ENCODE measurements around the gene C16orf96. TPM values are rescaled to one million over a fixed set of nuclear protein-coding genes. Genes with fewer than 3 reads are reported as not detected.
A peak's percentile ranks its signal among the peaks of the same experiment; 100 is the strongest.

C16orf96 gene
- total RNA-seq, 1 donor from 2014 or later: 0.45 TPM

DNA sequence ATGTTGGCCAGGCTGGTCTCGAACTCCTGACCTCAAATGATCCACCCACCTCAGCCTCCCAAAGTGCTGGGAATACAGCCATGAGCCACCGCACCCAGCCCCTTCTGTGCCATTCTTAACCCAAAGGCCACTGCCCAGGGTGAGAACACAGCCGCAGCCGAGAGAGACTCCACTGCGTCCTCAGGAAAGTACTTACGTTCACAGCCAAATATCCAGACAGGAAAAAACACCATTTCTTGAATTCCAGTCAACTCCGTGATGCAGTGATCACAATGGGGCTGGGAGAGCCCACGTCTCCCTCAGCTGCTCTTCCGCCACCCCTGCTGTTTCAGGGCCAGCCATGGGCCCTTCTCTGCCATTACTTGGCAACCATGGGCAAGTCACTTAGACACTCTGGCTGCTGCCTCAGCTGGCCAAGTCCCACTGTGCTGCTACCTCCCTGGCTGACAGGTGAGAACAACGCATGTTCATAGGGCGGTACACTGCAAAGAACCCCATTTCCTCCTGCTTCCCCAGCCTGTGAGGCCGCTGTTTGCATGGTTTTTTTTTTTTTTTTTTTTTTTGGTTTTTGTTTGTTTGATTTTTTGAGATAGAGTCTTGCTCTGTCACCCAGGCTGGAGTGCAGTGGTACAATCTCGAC, 21.9 kb upstream of the C16orf96 start:
- H3K9me3 Mint-ChIP-seq: peaks cover 3% of the 10 kb centered on the region
- no peak overlapping the region for H3K4me3 Mint-ChIP-seq
- TF ChIP-seq, protein P1, sequence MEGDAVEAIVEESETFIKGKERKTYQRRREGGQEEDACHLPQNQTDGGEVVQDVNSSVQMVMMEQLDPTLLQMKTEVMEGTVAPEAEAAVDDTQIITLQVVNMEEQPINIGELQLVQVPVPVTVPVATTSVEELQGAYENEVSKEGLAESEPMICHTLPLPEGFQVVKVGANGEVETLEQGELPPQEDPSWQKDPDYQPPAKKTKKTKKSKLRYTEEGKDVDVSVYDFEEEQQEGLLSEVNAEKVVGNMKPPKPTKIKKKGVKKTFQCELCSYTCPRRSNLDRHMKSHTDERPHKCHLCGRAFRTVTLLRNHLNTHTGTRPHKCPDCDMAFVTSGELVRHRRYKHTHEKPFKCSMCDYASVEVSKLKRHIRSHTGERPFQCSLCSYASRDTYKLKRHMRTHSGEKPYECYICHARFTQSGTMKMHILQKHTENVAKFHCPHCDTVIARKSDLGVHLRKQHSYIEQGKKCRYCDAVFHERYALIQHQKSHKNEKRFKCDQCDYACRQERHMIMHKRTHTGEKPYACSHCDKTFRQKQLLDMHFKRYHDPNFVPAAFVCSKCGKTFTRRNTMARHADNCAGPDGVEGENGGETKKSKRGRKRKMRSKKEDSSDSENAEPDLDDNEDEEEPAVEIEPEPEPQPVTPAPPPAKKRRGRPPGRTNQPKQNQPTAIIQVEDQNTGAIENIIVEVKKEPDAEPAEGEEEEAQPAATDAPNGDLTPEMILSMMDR (IDR thresholded peaks at IDR 0.05; ENCODE audit: unreplicated experiment): no peak
- H3K36me3 Mint-ChIP-seq: peaks cover 15% of the 10 kb centered on the region
- H3K27ac Mint-ChIP-seq: no peak overlapping the region
- peaks cover 14% of the 10 kb centered on the region for H3K27me3 Mint-ChIP-seq (ENCODE audit: low read depth)
- H3K4me1 Mint-ChIP-seq: peaks cover 18% of the 10 kb centered on the region
- DNase-seq (ENCODE audit: low spot score in 2 of 2, unreplicated experiment in 2 of 2): no peak

DNA sequence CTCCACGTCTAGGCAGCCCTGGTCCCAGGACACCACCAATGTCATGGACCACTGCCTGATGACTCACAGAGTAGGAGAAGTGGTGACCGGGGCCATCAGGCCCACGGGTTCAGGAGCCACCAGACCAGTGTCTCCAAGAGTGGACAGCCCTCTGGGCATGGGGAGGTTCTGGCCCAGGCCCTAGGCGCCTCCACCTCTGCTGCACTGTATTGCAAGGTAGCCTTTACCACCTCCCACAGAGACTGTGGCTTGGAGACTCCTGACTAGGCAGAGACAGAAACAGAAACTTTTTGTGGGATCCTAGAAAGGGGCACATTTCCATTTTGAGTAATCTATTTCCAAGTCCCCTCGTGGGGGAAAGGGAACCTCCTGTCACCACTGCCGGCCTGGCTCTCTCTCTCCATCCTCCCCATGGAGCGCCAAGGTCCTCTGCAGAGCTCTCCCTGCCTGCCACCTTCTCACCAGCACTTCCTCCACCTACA, 20.5 kb upstream of the C16orf96 start:
- Mint-ChIP-seq H3K27me3 (ENCODE audit: low read depth) (peaks cover 19% of the 10 kb centered on the region), H3K4me3 (no peak overlapping the region), H3K27ac (no peak overlapping the region), H3K36me3 (peaks cover 22% of the 10 kb centered on the region), H3K4me1 (peaks cover 11% of the 10 kb centered on the region), H3K9me3 (peaks cover 10% of the 10 kb centered on the region)
- TF ChIP-seq, protein P1 (IDR thresholded peaks at IDR 0.05; ENCODE audit: unreplicated experiment): no peak
- no peak for DNase-seq (ENCODE audit: low spot score in 2 of 2, unreplicated experiment in 2 of 2)

DNA sequence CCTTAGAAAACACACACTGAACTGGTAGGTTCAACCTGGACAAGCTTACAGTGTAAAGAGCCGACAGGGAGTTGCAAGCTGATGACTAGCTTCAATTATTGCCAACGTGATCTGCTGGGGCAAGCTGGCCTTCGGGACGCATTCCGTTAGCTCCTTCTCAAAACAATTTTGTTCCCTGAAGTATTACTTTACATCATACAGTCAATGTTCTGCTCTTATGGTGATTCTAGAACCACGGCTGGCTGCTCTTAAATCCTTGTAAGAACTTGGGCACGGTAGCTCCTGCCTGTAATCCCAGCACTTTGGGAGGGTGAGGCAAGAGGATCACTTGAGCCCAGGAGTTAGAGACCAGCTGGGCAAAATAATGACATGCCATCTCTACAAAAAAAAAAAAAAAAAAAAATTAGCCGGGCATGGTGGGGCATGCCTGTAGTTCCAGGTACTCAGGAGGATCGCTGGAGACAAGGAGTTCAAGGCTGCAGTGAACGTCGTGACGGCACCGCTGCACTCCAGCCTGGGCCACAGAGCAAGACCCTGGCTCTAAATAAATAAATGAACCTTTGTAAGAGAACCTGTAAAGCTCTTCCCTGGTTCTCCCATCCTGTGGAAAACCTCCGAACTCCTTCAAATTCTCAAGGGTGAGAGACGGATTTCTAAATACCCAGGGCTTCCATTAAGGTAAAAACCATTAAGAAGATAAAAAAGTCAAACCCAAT, 19.6 kb upstream of the C16orf96 start:
- DNase-seq (ENCODE audit: low spot score in 2 of 2, unreplicated experiment in 2 of 2): no peak
- peaks cover 19% of the 10 kb centered on the region for H3K27me3 Mint-ChIP-seq (ENCODE audit: low read depth)
- no peak overlapping the region for H3K27ac Mint-ChIP-seq
- H3K9me3 Mint-ChIP-seq: peaks cover 10% of the 10 kb centered on the region
- H3K36me3 Mint-ChIP-seq: peaks cover 22% of the 10 kb centered on the region
- H3K4me3 Mint-ChIP-seq: peak overlapping the region; percentile 61
- H3K4me1 Mint-ChIP-seq: peaks cover 11% of the 10 kb centered on the region
- TF ChIP-seq, protein P1 (IDR thresholded peaks at IDR 0.05; ENCODE audit: unreplicated experiment): no peak

DNA sequence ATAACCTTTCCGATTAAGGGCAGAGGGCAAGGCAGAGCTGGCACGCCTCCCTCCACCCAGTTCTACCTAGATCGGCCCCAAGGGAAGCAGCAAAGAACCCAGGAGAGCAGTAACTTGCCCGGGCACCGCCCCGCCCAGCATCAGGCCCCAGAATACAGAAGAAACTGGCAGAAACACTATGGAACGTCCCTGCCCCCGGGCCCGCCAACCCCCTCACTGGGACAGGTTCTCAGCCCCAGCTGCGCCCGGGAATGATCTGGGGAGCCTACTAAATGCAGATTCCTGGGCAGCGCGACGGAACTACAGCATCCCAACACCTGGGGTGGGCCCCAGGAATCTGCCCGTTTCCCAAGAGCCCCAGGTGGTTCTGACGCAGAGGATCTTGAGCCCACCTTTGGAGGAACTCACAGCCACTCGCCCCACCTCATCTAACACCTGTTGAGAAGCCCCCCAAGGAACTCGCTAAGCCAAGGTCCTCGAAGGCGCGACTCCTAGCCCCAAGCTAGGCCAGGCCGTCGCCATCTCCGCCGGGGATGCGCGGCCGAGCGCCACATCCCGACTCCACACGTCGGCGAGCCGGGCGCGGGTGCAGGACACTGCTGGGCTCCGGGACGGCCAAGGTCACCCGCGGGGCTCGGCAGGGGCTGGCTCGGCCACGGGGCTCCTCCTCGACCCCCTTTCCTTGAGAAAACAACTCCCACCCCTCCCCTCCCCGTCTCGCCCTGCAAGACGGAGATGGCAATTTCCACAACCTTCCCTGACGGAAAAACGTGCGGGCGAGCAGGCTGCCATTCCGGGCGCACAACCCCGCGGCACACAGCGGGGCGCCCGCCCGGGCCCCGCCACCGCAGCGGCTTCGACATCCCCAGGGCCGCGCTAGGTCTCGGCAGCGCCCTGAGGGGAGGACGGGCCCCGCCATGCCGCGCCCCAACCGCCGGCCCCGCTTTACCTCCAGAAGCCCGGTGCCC, 18.5 kb upstream of the C16orf96 start:
- H3K27ac Mint-ChIP-seq: peak overlapping the region; percentile 49
- H3K36me3 Mint-ChIP-seq: peaks cover 14% of the 10 kb centered on the region
- peaks cover 10% of the 10 kb centered on the region for H3K9me3 Mint-ChIP-seq
- DNase-seq (ENCODE audit: low spot score in 2 of 2, unreplicated experiment in 2 of 2): peak in 1 of 2 experiments; percentile 42
- peaks cover 11% of the 10 kb centered on the region for H3K4me1 Mint-ChIP-seq
- peak overlapping the region; percentile 61 for H3K4me3 Mint-ChIP-seq
- peaks cover 19% of the 10 kb centered on the region for H3K27me3 Mint-ChIP-seq (ENCODE audit: low read depth)
- TF ChIP-seq, protein P1 (IDR thresholded peaks at IDR 0.05; ENCODE audit: unreplicated experiment): no peak
